GM18511 (cell line): ENCODE results near the gene HLA-DRB5.
"Not testable (repeated sequence)": the region's sequence is repeated elsewhere in the genome, so short reads cannot be mapped to it uniquely, and the experiment has no call there.

Experiments used
- ATAC-seq: cut with Tn5 transposase; IDR thresholded peaks from one replicate; pipeline ENCODE4 v1.9.1; 2021; ENCODE audit warnings: mild to moderate bottlenecking, moderate library complexity; ENCODE audit not compliant: unreplicated experiment

The HLA-DRB5 gene

GRCh38 chr6:32517654-32518445, 12.2 kb downstream of the HLA-DRB5 start:
- ATAC-seq, result no peak

- no peak for ATAC-seq
Measured at GRCh38 chr6:32501016-32501415, 29.1 kb downstream of the HLA-DRB5 start.

DNA sequence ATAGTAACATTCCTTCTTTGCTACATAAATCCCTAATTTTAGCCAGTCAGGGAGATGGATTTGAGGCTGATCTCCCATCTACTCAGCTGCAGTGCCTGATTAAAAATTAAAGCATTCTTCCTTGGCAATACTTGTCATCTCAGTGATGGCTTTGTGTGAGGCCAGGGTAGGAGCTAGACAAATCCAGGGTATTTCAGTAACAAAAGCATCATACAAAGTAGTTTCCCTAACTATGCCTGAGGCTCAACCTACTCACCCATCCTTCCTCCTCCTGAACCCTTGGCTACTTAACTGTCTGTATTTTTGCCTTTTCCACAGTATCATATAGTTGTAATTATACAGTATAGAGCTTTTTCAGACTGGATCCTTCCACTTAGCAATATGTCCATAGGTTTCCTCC, 37.7 kb downstream of the HLA-DRB5 start:
- no peak for ATAC-seq

DNA sequence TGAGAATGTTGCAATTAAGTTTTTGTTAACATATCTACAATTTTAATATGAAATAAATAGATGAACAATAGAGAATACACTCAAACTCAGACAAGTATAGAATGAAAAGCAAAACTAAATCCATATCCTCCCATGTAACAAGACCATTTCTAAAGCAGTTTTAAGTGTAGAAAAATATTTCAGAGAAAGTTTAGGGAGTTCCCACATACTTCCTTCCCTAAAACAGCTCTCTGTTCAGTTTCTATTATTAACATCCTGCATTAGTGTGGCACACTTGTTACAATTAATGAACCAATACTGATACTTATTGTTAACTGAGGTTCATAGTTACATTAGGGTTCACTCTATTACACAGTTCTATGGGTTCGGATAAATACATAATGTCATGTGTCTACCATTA, 38.4 kb downstream of the HLA-DRB5 start:
- no peak for ATAC-seq

DNA sequence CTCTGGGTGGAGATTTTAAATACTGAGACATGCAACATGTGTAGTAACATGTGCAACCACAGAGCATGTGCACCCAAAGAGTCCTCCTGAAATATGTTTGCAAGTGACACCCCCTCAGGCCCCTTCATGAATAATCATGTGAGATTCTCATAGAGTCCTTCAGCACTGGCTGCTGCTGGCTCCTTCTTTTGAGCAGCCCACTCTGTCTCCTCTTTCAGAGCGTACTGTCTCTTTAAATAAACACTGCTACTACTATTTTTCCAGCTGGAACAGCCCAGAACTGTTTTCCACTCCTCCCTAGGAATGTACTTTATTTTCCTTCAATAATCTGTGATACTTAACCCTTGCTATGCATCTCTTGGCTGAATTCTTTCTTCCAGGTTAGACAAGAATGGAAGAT, 42.0 kb downstream of the HLA-DRB5 start:
- no peak for ATAC-seq

- no peak for ATAC-seq
Measured at GRCh38 chr6:32484614-32484998, 45.5 kb downstream of the HLA-DRB5 start.

GRCh38 chr6:32483968-32484613, 46.0 kb downstream of the HLA-DRB5 start:
- ATAC-seq, result no peak

- no peak for ATAC-seq
Measured at GRCh38 chr6:32475392-32476206, 54.5 kb downstream of the HLA-DRB5 start.

DNA sequence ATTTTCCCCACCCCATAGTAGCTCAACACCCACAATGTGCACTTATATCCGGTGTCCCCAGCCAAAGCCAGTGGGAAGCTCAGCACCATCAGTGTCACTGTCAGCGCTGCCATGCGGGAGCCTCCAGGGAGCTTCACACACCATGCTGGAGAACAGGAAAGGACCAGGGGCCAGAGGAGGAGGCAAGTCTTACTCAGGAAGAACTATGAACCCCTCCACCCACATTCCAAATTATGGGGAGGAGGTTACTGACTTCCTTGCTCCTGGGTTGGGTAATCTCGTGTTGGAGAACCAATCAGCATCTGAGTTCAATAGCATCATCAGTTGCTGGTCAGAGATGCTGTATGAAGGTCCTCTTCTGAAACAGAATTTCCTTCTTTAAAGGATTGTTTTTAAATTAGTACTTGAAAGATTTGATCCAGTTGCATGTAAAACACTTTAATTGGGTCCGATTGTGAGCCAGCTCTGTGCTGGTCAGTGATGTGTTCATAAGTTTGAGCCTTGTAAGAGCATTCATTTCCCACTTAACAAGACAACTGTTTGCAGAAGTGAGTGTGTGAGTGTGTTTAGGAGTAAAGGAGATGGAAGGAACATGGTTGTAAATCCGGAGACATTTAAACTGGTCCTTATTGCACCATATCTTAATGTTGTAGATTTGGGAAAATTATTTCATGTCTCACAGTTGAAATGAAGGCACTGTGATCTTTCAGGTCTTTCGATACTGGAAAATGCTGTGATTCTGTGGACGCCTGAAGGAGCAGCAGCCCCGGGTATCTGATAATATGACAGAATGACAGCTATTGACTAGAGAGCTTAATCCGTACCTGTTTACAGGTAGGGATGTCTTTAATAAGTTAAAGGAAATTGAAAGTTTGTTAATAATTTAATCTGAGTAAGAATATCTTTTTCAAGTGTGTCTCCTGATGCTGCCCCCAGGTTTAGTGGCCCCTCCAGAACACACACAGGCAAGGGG, 56.4 kb downstream of the HLA-DRB5 start:
- peak; percentile 97 for ATAC-seq

- ATAC-seq, result peak; percentile 11
Measured at GRCh38 chr6:32472781-32473375, 57.2 kb downstream of the HLA-DRB5 start.

DNA sequence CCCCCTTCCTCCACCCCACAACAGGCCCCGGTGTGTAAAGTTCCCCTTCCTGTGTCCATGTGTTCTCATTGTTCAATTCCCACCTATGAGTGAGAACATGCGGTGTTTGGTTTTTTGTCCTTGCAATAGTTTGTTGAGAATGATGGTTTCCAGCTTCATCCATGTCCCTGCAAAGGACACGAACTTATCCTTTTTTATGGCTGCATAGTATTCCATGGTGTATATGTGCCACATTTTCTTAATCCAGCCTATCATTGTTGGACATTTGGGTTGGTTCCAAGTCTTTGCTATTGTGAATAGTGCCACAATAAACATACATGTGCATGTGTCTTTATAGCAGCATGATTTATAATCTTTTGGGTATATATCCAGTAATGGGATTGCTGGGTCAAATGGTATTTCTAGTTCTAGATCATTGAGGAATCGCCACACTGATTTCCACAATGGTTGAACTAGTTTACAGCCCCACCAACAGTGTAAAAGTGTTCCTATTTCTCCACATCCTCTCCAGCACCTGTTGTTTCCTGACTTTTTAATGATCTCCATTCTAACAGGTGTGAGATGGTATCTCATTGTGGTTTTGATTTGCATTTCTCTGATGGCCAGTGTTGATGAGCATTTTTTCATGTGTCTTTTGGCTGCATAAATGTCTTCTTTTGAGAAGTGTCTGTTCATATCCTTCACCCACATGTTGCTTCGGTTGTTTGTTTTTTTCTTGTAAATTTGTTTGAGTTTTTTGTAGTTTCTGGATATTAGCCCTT, 62.2 kb downstream of the HLA-DRB5 start:
- ATAC-seq, result not testable (repeated sequence)
